H1 (cell line): ENCODE measurements around the gene KRT76. TPM values are rescaled to one million over a fixed set of nuclear protein-coding genes. Genes with fewer than 3 reads are reported as not detected.

Experiments used
- CTCF ChIA-PET: fragments of 300-600 bp; sonication (Branson Sonifier 250); formaldehyde crosslinking; loops from one replicate; lab custom pipeline; 2021; ENCODE audit not compliant: partially characterized antibody; lab: Charles Lee
- POLR2A ChIA-PET: fragments of 300-600 bp; sonication (Branson Sonifier 250); formaldehyde crosslinking; loops from one replicate; lab custom pipeline; 2021; ENCODE audit warnings: inconsistent platforms; ENCODE audit not compliant: partially characterized antibody; lab: Charles Lee
- DNase-seq, 2 experiments: peaks; one replicate each; pipeline versions ENCODE4 v3.0.0 to v3.0.0-alpha.2; 2010 to 2022; ENCODE audit warnings: low spot score in 2 of 2, low read depth in 1 of 2, mixed read lengths in 1 of 2
- FAIRE-seq: peaks from 2 replicates; lab custom pipeline; 2011; peaks lifted over from hg19 to GRCh38; lab: Jason Lieb, UNC
- H2AFZ ChIP-seq: 2 replicates; pipeline ENCODE4 v1.8.1; 2012; ENCODE audit warnings: low read length, inconsistent platforms
- H2AK5ac ChIP-seq: 2 replicates; pipeline ENCODE4 v1.6.1; 2013; ENCODE audit warnings: low read depth, low read length
- H2BK120ac ChIP-seq: replicated peaks from 2 replicates; pipeline ENCODE3; 2013; ENCODE audit warnings: low read depth, low read length, inconsistent platforms
- H2BK12ac ChIP-seq: 2 replicates; pipeline ENCODE4 v1.6.1; 2013; ENCODE audit warnings: low read depth, low read length
- H2BK15ac ChIP-seq: 2 replicates; pipeline ENCODE4 v1.6.1; 2013; ENCODE audit warnings: low read length
- H2BK20ac ChIP-seq: 2 replicates; pipeline ENCODE4 v1.6.1; 2013; ENCODE audit warnings: low read length
- H2BK5ac ChIP-seq: 2 replicates; pipeline ENCODE4 v1.6.1; 2013; ENCODE audit warnings: low read depth, low read length
- H3K14ac ChIP-seq: 2 replicates; pipeline ENCODE4 v1.6.1; 2013; ENCODE audit warnings: inconsistent platforms; ENCODE audit not compliant: insufficient read length
- H3K18ac ChIP-seq: 2 replicates; pipeline ENCODE4 v1.6.1; 2013; ENCODE audit warnings: low read length; ENCODE audit errors: extremely low read depth
- H3K23ac ChIP-seq: 2 replicates; pipeline ENCODE4 v1.6.1; 2013; ENCODE audit warnings: inconsistent platforms; ENCODE audit not compliant: insufficient read length
- H3K23me2 ChIP-seq: 2 replicates; pipeline ENCODE4 v1.6.1; 2013; ENCODE audit warnings: low read depth, low read length
- H3K27ac ChIP-seq: 2 replicates; pipeline ENCODE4 v1.6.1; 2011; ENCODE audit warnings: low read depth, low read length, inconsistent platforms
- H3K27me3 ChIP-seq, 4 experiments: replicated peaks in 1 of 4; 1 replicate in 1 of 4; 2 replicates in 3 of 4; pipeline versions ENCODE4 v1.6.1 to v1.8.1; 2011 to 2013; ENCODE audit warnings: low read length in 3 of 4, mild to moderate bottlenecking in 3 of 4, inconsistent platforms in 2 of 4, mixed read lengths in 2 of 4, moderate library complexity in 1 of 4; ENCODE audit not compliant: control insufficient read depth in 3 of 4, insufficient read depth in 3 of 4; ENCODE audit errors: extremely low read depth in 1 of 4
- H3K36me3 ChIP-seq, 4 experiments: 2 replicates each; pipeline versions ENCODE4 v1.6.1 to v1.8.1; 2011 to 2013; ENCODE audit warnings: mild to moderate bottlenecking in 4 of 4, low read length in 3 of 4, moderate library complexity in 2 of 4, control low read depth in 1 of 4, inconsistent platforms in 1 of 4; ENCODE audit not compliant: insufficient read depth in 4 of 4, control insufficient read depth in 2 of 4
- H3K4ac ChIP-seq: replicated peaks from 2 replicates; pipeline ENCODE3; 2013; ENCODE audit warnings: low read length, low read depth, mixed read lengths, inconsistent platforms; ENCODE audit not compliant: insufficient read length
- H3K4me1 ChIP-seq, 4 experiments: replicated peaks in 1 of 4; 1 replicate in 1 of 4; 2 replicates in 3 of 4; pipeline versions ENCODE4 v1.6.1 to v1.8.1; 2011 to 2013; ENCODE audit warnings: low read length in 3 of 4, inconsistent platforms in 2 of 4, mixed read lengths in 1 of 4; ENCODE audit not compliant: insufficient read depth in 4 of 4, control insufficient read depth in 3 of 4
- H3K4me2 ChIP-seq, 2 experiments: 2 replicates each; pipeline versions ENCODE4 v1.6.1 to v1.8.1; 2011 to 2013; ENCODE audit warnings: low read depth in 2 of 2, low read length in 2 of 2, control low read depth in 1 of 2, inconsistent platforms in 1 of 2, mild to moderate bottlenecking in 1 of 2; ENCODE audit not compliant: insufficient read depth in 1 of 2
- H3K4me3 ChIP-seq, 4 experiments: fragments of 200-600, 300-600 bp in 1 of 4; sonication (generic), shearing (Covaris generic), sonication (Bioruptor Twin) in 1 of 4; 2 replicates each; pipeline versions ENCODE4 v1.5.1 to v1.8.1; 2011 to 2016; ENCODE audit warnings: low read length in 4 of 4, low read depth in 3 of 4, control low read depth in 2 of 4, inconsistent platforms in 2 of 4, mild to moderate bottlenecking in 2 of 4, mixed read lengths in 1 of 4, moderate library complexity in 1 of 4; ENCODE audit not compliant: insufficient read depth in 2 of 4; ENCODE audit errors: extremely low read depth in 1 of 4
- H3K56ac ChIP-seq: replicated peaks from 2 replicates; pipeline ENCODE3; 2013; ENCODE audit warnings: low read depth, mild to moderate bottlenecking, mixed read lengths, low read length, inconsistent platforms; ENCODE audit not compliant: insufficient read length
- H3K79me1 ChIP-seq: 2 replicates; pipeline ENCODE4 v1.6.1; 2013; ENCODE audit warnings: low read depth, low read length, control low read depth
- H3K79me2 ChIP-seq, 2 experiments: 2 replicates each; pipeline versions ENCODE4 v1.6.1 to v1.8.1; 2012 to 2013; ENCODE audit warnings: low read length in 2 of 2, mild to moderate bottlenecking in 2 of 2, inconsistent platforms in 1 of 2; ENCODE audit not compliant: insufficient read depth in 2 of 2, control insufficient read depth in 1 of 2
- H3K9ac ChIP-seq, 4 experiments: replicated peaks in 1 of 4; 1 replicate in 1 of 4; 2 replicates in 3 of 4; pipeline versions ENCODE4 v1.6.1 to v1.8.1; 2011 to 2013; ENCODE audit warnings: low read depth in 3 of 4, low read length in 3 of 4, control low read depth in 2 of 4, mild to moderate bottlenecking in 2 of 4, moderate library complexity in 2 of 4, inconsistent platforms in 1 of 4; ENCODE audit errors: extremely low read depth in 1 of 4
- H3K9me3 ChIP-seq, 2 experiments: 2 replicates each; pipeline versions ENCODE4 v1.6.1 to v1.8.1; 2012 to 2013; ENCODE audit warnings: mild to moderate bottlenecking in 2 of 2, moderate library complexity in 2 of 2, control low read depth in 1 of 2, inconsistent platforms in 1 of 2, low read depth in 1 of 2, low read length in 1 of 2, mixed read lengths in 1 of 2; ENCODE audit not compliant: insufficient read depth in 2 of 2
- H4K20me1 ChIP-seq, 2 experiments: replicated peaks in 1 of 2; 2 replicates each; pipeline versions ENCODE3 to v1.8.1; 2011 to 2013; ENCODE audit warnings: inconsistent platforms in 2 of 2, low read length in 2 of 2, mild to moderate bottlenecking in 1 of 2; ENCODE audit not compliant: insufficient read depth in 2 of 2, control insufficient read depth in 1 of 2
- H4K5ac ChIP-seq: 2 replicates; pipeline ENCODE4 v1.6.1; 2013; ENCODE audit warnings: low read length, low read depth, mixed read lengths, inconsistent platforms; ENCODE audit not compliant: insufficient read length
- H4K8ac ChIP-seq: 2 replicates; pipeline ENCODE4 v1.8.0; 2013; ENCODE audit warnings: mild to moderate bottlenecking, moderate library complexity, low read length, inconsistent platforms; ENCODE audit not compliant: insufficient read depth; ENCODE audit errors: extremely low read depth
- H4K91ac ChIP-seq: replicated peaks from 2 replicates; pipeline ENCODE3; 2013; ENCODE audit warnings: low read length, mixed read lengths, inconsistent platforms; ENCODE audit not compliant: insufficient read length
- WGBS, 2 experiments: shearing (Covaris generic) in 1 of 2; methylation state at CpG; one replicate each; pipeline versions ENCODE4 v1.1.6 to v1.1.7; 2013 to 2015; ENCODE audit warnings: low lambda C conversion rate in 2 of 2, mixed read lengths in 2 of 2, inconsistent platforms in 1 of 2, low coverage in 1 of 2, missing lambda C conversion rate in 1 of 2; ENCODE audit not compliant: insufficient replicate concordance in 2 of 2, insufficient coverage in 1 of 2, insufficient read length in 1 of 2; ENCODE audit errors: extremely low coverage in 1 of 2, missing lambda C conversion rate in 1 of 2; 5-methylcytosine and 5-hydroxymethylcytosine counted together
- polyA plus RNA-seq, 7 experiments: library from polyadenylated mRNA; depleted of rRNA in 3 of 7; stranded (reverse) in 5 of 7; unstranded in 2 of 7; fragments of >200 nt in 5 of 7; fragments of 200-250 nt in 2 of 7; gene quantifications; 1 replicate in 5 of 7; 2 replicates in 1 of 7; 4 replicates in 1 of 7; pipeline versions ENCODE4 v1.2.1 to v1.2.3, GENCODE V29; 2011 to 2013; ENCODE audit warnings: missing spikeins in 2 of 7, mixed read lengths in 2 of 7
- total RNA-seq: library from RNA; stranded (reverse); fragmentation: NEBNext Ultra II Directional; extraction: Animal tissue kit (Norgen Biotek cat#: 25700); gene quantifications from 2 replicates; pipeline ENCODE4 v1.2.1, GENCODE V29; 2021

KRT76 gene
- total and polyA plus RNA-seq, 2 of the 8 experiments (the other 6 are each of a cell fraction or from before 2014, with no cell fraction given) = not detected

DNA sequence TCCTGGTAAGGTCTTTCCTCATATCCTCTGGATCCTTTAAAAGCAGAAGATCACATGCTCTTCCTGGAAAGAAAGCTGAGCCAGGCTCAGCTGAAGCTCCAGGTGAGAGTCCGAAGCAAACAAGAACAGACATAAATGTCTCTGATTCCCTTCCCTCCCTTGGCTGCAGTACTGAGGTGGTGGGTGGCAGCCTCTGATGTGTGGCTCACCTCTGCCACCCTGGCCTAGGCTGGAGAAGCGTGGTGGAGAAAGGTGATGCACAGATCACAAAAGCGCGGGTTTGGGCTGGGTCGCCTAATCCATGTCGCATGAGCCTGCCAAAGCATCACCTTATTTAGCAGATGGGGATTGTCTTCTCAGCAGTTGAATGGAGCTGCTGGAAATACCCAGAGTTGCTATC lies 2.8 kb upstream of the KRT76 start:
- no peaks in the 10 kb centered on the region for H3K4me1 ChIP-seq
- no peaks in the 10 kb centered on the region for H4K20me1 ChIP-seq
- H2BK20ac ChIP-seq = no peak overlapping the region
- no peak overlapping the region for H4K91ac ChIP-seq
- no peaks in the 10 kb centered on the region for H3K36me3 ChIP-seq
- no peak overlapping the region for H3K27ac ChIP-seq
- H3K79me1 ChIP-seq = no peaks in the 10 kb centered on the region
- FAIRE-seq = no peak
- no peak for DNase-seq
- H2BK120ac ChIP-seq = no peak overlapping the region
- ChIA-PET POLR2A (interaction anchor here (1.0 kb wide), 1 partner anchor 18 kb away, joined by 3 read pairs; no protein-coding TSS in a partner anchor), CTCF (interaction anchor here (1.0 to 3.5 kb wide), 6 partner anchors 8 to 194 kb away, joined by 3 to 10 read pairs (median 4); no protein-coding TSS in a partner anchor)
- H3K4ac ChIP-seq = no peak overlapping the region
- H3K18ac ChIP-seq = no peak overlapping the region
- no peaks in the 10 kb centered on the region for H3K27me3 ChIP-seq
- H2BK12ac ChIP-seq = no peak overlapping the region
- 94% methylated on average over 6 of the region's 6 CpGs; no CpG with 5 or more reads in 1 of the 2 experiments for WGBS, 2 experiments
- H3K9me3 ChIP-seq = no peaks in the 10 kb centered on the region
- H2AFZ ChIP-seq = no peak overlapping the region
- no peak overlapping the region for H3K23ac ChIP-seq
- no peak overlapping the region for H4K5ac ChIP-seq
- no peak overlapping the region for H2BK15ac ChIP-seq
- H4K8ac ChIP-seq = no peak overlapping the region
- no peak overlapping the region for H3K56ac ChIP-seq
- no peak overlapping the region for H3K14ac ChIP-seq
- no peak overlapping the region for H3K4me2 ChIP-seq
- no peaks in the 10 kb centered on the region for H3K79me2 ChIP-seq
- H3K9ac ChIP-seq = no peak overlapping the region
- H2BK5ac ChIP-seq = no peak overlapping the region
- no peak overlapping the region for H2AK5ac ChIP-seq
- no peaks in the 10 kb centered on the region for H3K23me2 ChIP-seq
- no peak overlapping the region for H3K4me3 ChIP-seq
